Heart right ventricle (tissue), 16 donors: ENCODE measurements around the gene DCT. TPM values are rescaled to one million over a fixed set of nuclear protein-coding genes. Genes with fewer than 3 reads are reported as not detected.
A peak's percentile ranks its signal among the peaks of the same experiment; 100 is the strongest.

ENCODE experiments used
- ATAC-seq, 8 donors: fragments of 200-7000 bp; cut with Tn5 transposase; one replicate each; pipeline ENCODE4 v1.9.1; 2020; ENCODE audit warnings: mild to moderate bottlenecking in 8 of 8, moderate library complexity in 8 of 8, moderate number of reproducible peaks in 1 of 8
- DNase-seq, 2 donors: peaks; one replicate each; pipeline ENCODE4 v3.0.0-alpha.2; 2020
- H3K27ac ChIP-seq, 10 donors: fragments of 200-600 bp; sonication (generic) in 2 of 10; one replicate each; pipeline versions ENCODE4 v1.5.0 to v1.8.0; 2020 to 2022; ENCODE audit warnings: mild to moderate bottlenecking in 3 of 10
- H3K27me3 ChIP-seq, 7 donors: fragments of 200-600 bp; one replicate each; pipeline ENCODE4 v1.8.0; 2021 to 2022; ENCODE audit warnings: mild to moderate bottlenecking in 2 of 7
- H3K36me3 ChIP-seq, 9 donors: fragments of 200-600 bp; sonication (generic) in 1 of 9; one replicate each; pipeline versions ENCODE4 v1.5.0 to v1.8.0; 2020 to 2022; ENCODE audit warnings: mild to moderate bottlenecking in 2 of 9
- H3K4me1 ChIP-seq, 9 donors: fragments of 200-600 bp; sonication (generic) in 1 of 9; one replicate each; pipeline versions ENCODE4 v1.5.0 to v1.8.0; 2020 to 2022; ENCODE audit warnings: mild to moderate bottlenecking in 4 of 9
- H3K4me3 ChIP-seq, 10 donors: fragments of 200-600 bp; sonication (generic) in 2 of 10; one replicate each; pipeline versions ENCODE4 v1.5.0 to v1.8.0; 2020 to 2022; ENCODE audit warnings: mild to moderate bottlenecking in 7 of 10, moderate library complexity in 2 of 10
- H3K9me3 ChIP-seq, 11 donors: fragments of 200-600 bp in 10 of 11; sonication (generic) in 2 of 11; one replicate each; pipeline versions ENCODE4 v1.5.0 to v1.8.0; 2013 to 2022; ENCODE audit warnings: mild to moderate bottlenecking in 2 of 11, control low read depth in 1 of 11, moderate library complexity in 1 of 11
- CTCF ChIP-seq, 9 donors: fragments of 200-600 bp; sonication (generic) in 2 of 9; IDR thresholded peaks; one replicate each; pipeline versions ENCODE4 v1.5.0 to v1.8.0; 2021 to 2022; ENCODE audit warnings: antibody characterized with exemption in 9 of 9, mild to moderate bottlenecking in 5 of 9, moderate library complexity in 1 of 9
- WGBS, 2 donors: extraction: QIAGEN DNeasy Blood & Tissue Kit; methylation state at CpG; one replicate each; pipeline ENCODE4 v1.1.7; 2013; ENCODE audit warnings: inconsistent platforms in 1 of 2; 5-methylcytosine and 5-hydroxymethylcytosine counted together
- intact Hi-C, 10 donors: fragments of 100-400 bp; cut with DNase I; formaldehyde crosslinking; loops; one replicate each; pipeline versions ENCODE4 v1.11.1 to v1.14.2; 2022
- polyA plus RNA-seq, 2 donors: library from polyadenylated mRNA; stranded (reverse); fragments of 200-250 nt; gene quantifications; one replicate each; pipeline ENCODE4 v1.2.3, GENCODE V29; 2013
- total RNA-seq, 10 donors: library from RNA; stranded (reverse); fragmentation: NEBNext Ultra II Directional in 3 of 10; extraction: Animal tissue kit (Norgen Biotek cat#: 25700) in 3 of 10; gene quantifications; one replicate each; pipeline versions ENCODE4 v1.2.1 to v1.2.4, GENCODE V29; 2021 to 2023
- donor health status: Arrhythmogenic right ventricular cardiomyopathy.
- donor health status: ischemic (EF 13 %, LVEDD 7.1; RV severe dilation, severe dysfunction).
- donor health status: healthy with polysubstance abuse.
- donor health status: DM: no; HTN: yes; CAD: no.
- donor health status: DM: no; HTN: no; CAD: no.
- donor health status: ischemic (EF 25% LVEDD 6.9; RV normal size, moderate dysfunction).
- donor health status: ischemic (EF 25% LVEDD 5.7; RV mildly dilated, moderate dysfunction).
- donor health status: healthy.
- donor health status: DM: yes; HTN: yes; CAD: no.
- donor health status: Ischemic cardiomyopathy.
- donor health status: ischemic (EF 35%, LVEDD 5.7; RV mildly dilated, moderate dysfunction).
- donor health status: nonischemic (EF 11% LVEDD 7.7; RV severe dilation, severe dysfunction).
- donor health status: DM: yes; HTN: yes; CAD: no.
- donor health status: PGD.
- donor health status: ischemic (EF 29% LVEDD 5.4; RV normal size, mild dysfunction).
- donor health status: nonischemic (EF 23%, LVEDD 6.1; RV moderate dilation, normal function).

The DCT gene
- total and polyA plus RNA-seq, 12 donors = 0.01 to 0.47 (median 0.25) TPM; not detected in 1

DNA sequence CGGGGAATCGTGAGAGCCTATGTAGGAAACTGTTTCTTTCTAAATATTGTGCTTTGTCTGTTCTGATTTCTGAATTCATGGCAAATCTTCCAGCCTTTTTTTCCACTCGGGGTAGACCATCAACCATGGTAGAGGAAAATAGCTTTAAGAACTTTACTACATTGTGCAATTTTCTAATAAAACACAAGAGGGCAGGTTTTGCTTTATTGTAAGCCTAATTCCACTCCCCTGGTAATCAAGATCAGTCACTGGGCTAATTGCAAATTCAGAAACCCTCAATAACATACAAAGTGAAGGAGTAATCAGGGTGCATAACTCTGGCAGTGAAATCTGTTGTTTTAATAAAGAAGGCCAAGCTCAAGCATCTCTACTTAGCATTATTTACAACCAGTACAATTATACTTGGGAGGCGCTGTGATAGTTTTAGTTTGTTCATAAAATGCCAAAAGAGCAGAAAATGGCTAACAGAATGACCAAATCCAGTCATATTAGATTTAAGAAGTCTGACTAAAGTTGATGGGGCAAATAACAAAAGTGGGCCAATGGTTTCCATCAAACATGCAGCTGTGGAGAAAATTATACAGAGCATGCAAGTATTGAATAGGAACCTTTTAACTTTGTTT, 43.8 kb downstream of the DCT start:
- H3K27me3 ChIP-seq = peaks cover 0 to 4% (median 0%) of the 10 kb centered on the region in 7 donors
- TF ChIP-seq CTCF (IDR thresholded peaks at IDR 0.05) = peak in 7 of 9 donors; percentile 56 to 73 (median 65)
- DNase-seq (no peak), ATAC-seq (peak in 6 of 8 donors; percentile 50 to 65 (median 62))
- H3K9me3 ChIP-seq = peaks cover 0 to 4% (median 0%) of the 10 kb centered on the region in 11 donors
- no peak overlapping the region for H3K4me3 ChIP-seq
- intact Hi-C loops = loop anchor here in 9 of 10 donors (1.0 to 10.0 kb wide), 6 partner anchors 109 to 183 kb away; no protein-coding TSS in a partner anchor
- WGBS, 2 donors = 48 to 61% methylated on average over 4 of the region's 4 CpGs
- H3K4me1 ChIP-seq = peaks cover 0 to 13% (median 0%) of the 10 kb centered on the region in 9 donors
- no peaks in the 10 kb centered on the region for H3K36me3 ChIP-seq
- H3K27ac ChIP-seq = no peak overlapping the region

DNA sequence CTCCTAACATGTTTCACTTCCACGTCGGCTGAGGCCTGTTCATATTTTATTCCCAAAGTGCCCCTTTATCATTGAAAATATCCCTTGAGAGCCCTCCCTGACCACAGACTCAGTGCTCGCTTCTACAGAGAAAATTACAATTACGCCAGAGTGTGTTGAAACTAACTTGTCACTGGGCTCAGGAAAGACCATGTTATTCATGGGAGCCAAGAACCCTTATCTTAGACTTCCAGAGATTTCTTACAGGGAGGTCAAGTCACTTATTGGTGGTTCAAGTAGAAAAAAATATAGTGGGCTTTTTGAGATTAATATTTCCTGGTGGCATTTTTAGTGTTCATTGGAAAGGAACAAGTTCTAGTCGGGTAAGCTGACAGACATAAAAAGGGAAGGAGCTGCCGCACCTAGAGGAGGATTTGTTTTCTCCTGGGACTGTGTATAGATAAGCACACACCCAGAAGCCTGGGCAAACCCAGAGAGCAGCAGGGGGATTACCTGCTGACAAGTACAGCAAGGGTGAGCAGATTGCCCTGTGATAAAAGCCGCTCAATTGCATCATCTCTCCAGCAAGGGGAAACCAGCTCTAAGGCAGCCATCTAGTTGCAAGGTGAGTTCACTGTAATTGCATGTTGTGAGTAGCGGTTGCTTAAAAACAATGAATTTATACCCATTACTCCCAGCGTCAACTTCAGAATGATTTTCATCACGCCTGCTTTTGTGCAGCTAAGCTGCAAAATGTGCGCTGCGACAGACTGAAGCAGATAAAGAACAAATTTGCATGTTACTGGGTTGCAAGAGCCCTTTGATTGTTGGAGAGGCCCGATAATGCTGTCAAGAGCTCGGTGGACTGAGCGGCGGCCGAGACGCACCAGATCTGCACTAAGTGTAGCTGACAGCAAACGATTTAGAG, 46.2 kb downstream of the DCT start:
- DNase-seq = peak in 1 of 2 donors; percentile 19
- Histone ChIP-seq H3K27me3 (peaks cover 0 to 10% (median 0%) of the 10 kb centered on the region in 7 donors), H3K4me3 (peak overlapping the region in 4 of 10 donors; percentile 0 to 31 (median 8)), H3K36me3 (no peaks in the 10 kb centered on the region), H3K9me3 (peaks cover 0 to 4% (median 0%) of the 10 kb centered on the region in 11 donors), H3K27ac (no peak overlapping the region), H3K4me1 (peaks cover 0 to 13% (median 0%) of the 10 kb centered on the region in 9 donors)
- TF ChIP-seq CTCF (IDR thresholded peaks at IDR 0.05) = no peak
- 24 to 25% methylated on average over 19 of the region's 19 CpGs for WGBS, 2 donors
- peak in 6 of 8 donors; percentile 59 to 82 (median 70) for ATAC-seq
- intact Hi-C loops = loop anchor here in 2 of 10 donors (5.0 to 10.0 kb wide), 2 partner anchors 111 to 184 kb away; no protein-coding TSS in a partner anchor

DNA sequence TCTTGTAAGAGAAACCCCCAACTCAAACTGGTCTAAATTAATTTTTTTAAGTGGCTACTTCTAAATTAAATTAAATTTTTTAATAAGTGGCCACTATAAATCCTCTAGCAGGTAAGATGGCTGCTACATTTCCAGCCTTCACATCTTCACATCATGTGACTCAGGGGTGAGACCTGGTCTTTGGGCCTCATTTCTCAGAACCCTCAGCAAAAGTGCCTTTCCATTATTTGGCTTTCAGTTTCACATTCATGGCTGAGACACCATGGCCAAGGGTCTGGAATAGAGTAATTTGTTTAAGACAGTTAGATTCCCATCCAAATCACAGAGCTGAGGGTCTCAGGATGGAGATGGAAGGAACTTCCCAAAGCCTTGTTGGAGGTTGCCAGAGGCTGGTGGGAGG, 47.5 kb downstream of the DCT start:
- ATAC-seq (no peak), DNase-seq (no peak)
- Histone ChIP-seq H3K4me1 (peaks cover 0 to 13% (median 0%) of the 10 kb centered on the region in 9 donors), H3K36me3 (no peaks in the 10 kb centered on the region), H3K9me3 (peaks cover 0 to 4% (median 0%) of the 10 kb centered on the region in 11 donors), H3K27ac (no peak overlapping the region), H3K4me3 (no peak overlapping the region), H3K27me3 (peaks cover 0 to 10% (median 0%) of the 10 kb centered on the region in 7 donors)
- no peak for TF ChIP-seq CTCF (IDR thresholded peaks at IDR 0.05)
- intact Hi-C loops = loop anchor here in 2 of 10 donors (5.0 to 10.0 kb wide), 2 partner anchors 113 to 185 kb away; no protein-coding TSS in a partner anchor

GRCh38 chr13:94431574-94431973, 47.9 kb downstream of the DCT start:
- no peaks in the 10 kb centered on the region for H3K36me3 ChIP-seq
- H3K27ac ChIP-seq = no peak overlapping the region
- no peak for TF ChIP-seq CTCF (IDR thresholded peaks at IDR 0.05)
- no peak overlapping the region for H3K4me3 ChIP-seq
- peaks cover 0 to 13% (median 0%) of the 10 kb centered on the region in 9 donors for H3K4me1 ChIP-seq
- H3K27me3 ChIP-seq = peaks cover 0 to 10% (median 0%) of the 10 kb centered on the region in 7 donors
- WGBS, 2 donors = 71 to 88% methylated on average over 2 of the region's 2 CpGs
- DNase-seq (no peak), ATAC-seq (no peak)
- intact Hi-C loops = loop anchor here in 2 of 10 donors (5.0 to 10.0 kb wide), 2 partner anchors 113 to 186 kb away; no protein-coding TSS in a partner anchor
- peaks cover 0 to 4% (median 0%) of the 10 kb centered on the region in 11 donors for H3K9me3 ChIP-seq
